Hepatocyte (in vitro differentiated cells): ENCODE results near the gene SMIM43.

Experiments
- EZH2 ChIP-seq: fragments of 200-600 bp; sonication (generic); IDR thresholded peaks from 2 replicates; pipeline ENCODE4 v1.6.1; 2016; ENCODE audit warnings: antibody characterized with exemption, mild to moderate bottlenecking, borderline replicate concordance
- EZH2phosphoT487 ChIP-seq: fragments of 200-600 bp; sonication (generic); IDR thresholded peaks from one replicate; pipeline ENCODE4 v1.6.1; 2018; ENCODE audit warnings: antibody characterized with exemption, mild to moderate bottlenecking, low read depth, moderate library complexity; ENCODE audit not compliant: unreplicated experiment, severe bottlenecking
- TF ChIP-seq, protein P1 (sequence below): fragments of 200-600 bp; sonication (generic); IDR thresholded peaks from 2 replicates; pipeline ENCODE4 v1.5.1; 2016; ENCODE audit warnings: antibody characterized with exemption, mild to moderate bottlenecking; ENCODE audit not compliant: poor library complexity

DNA sequence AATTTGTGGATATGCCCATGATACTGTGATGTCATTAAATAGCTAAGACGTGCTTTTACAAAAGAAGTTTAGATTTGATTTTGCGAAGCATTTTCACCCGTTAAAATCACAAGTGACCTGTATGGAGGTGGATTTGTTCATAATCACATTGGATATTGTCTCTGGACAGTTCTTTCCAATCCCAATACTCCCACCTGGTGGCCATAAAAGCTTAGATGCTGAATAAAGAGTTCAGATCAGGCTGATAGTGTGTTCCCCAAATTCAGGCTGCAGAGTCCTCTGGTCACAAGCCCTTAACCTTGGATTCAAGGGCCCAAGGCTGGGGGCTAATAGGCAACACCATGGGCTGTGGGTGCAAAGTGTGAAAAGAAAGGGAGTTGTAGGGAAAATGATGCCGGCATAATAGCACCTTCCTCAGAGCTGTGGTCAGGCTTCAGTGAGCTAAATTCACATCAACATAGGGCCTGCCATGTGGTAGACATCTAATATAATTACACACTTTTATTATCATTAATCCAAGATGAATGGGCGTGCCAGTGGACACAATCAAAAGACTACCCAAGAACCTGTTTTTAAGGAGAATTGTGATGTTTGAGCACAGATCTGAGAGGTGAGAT, 28.1 kb downstream of the SMIM43 start:
- TF ChIP-seq EZH2 = no peak
- TF ChIP-seq, protein P1, sequence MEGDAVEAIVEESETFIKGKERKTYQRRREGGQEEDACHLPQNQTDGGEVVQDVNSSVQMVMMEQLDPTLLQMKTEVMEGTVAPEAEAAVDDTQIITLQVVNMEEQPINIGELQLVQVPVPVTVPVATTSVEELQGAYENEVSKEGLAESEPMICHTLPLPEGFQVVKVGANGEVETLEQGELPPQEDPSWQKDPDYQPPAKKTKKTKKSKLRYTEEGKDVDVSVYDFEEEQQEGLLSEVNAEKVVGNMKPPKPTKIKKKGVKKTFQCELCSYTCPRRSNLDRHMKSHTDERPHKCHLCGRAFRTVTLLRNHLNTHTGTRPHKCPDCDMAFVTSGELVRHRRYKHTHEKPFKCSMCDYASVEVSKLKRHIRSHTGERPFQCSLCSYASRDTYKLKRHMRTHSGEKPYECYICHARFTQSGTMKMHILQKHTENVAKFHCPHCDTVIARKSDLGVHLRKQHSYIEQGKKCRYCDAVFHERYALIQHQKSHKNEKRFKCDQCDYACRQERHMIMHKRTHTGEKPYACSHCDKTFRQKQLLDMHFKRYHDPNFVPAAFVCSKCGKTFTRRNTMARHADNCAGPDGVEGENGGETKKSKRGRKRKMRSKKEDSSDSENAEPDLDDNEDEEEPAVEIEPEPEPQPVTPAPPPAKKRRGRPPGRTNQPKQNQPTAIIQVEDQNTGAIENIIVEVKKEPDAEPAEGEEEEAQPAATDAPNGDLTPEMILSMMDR = peak; percentile 66
- no peak for TF ChIP-seq EZH2phosphoT487
